GM21526 (cell line): ENCODE measurements around the gene CORO6.

Experiments
- ATAC-seq: cut with Tn5 transposase; IDR thresholded peaks from one replicate; pipeline ENCODE4 v1.9.1; 2021; ENCODE audit warnings: moderate library complexity; ENCODE audit not compliant: unreplicated experiment, low FRiP score

The CORO6 gene

GRCh38 chr17:29592850-29593551 lies 29.7 kb downstream of the CORO6 start, which contains the start of gene ANKRD13B:
Gene ANKRD13B (plus strand): TSS chr17:29593132. CDS start chr17:29593622, 490 bp downstream.
- ATAC-seq: no peak

GRCh38 chr17:29591737-29592608 lies 30.7 kb downstream of the CORO6 start:
- ATAC-seq: no peak

DNA sequence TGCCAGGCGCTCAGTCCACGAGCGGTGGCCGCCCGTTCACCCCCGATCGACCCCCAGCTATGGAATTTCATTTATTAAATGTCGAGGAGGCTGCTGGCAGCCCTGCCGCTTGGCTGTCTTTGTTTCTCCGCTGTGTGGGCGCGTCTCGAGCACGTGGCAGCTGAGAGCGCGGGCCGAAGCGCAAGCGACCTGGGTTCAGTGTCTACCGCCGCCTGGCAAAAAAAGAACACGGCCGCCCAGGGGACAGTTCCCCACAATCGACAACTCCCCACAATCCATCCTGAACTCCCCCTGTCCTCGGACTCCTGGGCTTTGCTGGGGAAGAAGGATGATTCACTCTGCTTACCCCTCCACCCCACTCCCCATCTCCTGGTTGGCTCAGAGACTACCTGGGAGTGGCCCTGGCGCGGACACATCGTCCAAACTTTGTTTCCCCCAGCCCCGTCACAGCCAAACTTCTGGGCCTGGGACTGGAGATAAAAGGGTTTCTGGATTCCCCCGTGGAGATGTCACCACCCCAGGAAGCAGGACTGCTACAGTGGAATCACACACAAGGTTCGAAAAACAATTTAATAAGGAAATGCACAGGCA lies 31.5 kb downstream of the CORO6 start:
- no peak for ATAC-seq

DNA sequence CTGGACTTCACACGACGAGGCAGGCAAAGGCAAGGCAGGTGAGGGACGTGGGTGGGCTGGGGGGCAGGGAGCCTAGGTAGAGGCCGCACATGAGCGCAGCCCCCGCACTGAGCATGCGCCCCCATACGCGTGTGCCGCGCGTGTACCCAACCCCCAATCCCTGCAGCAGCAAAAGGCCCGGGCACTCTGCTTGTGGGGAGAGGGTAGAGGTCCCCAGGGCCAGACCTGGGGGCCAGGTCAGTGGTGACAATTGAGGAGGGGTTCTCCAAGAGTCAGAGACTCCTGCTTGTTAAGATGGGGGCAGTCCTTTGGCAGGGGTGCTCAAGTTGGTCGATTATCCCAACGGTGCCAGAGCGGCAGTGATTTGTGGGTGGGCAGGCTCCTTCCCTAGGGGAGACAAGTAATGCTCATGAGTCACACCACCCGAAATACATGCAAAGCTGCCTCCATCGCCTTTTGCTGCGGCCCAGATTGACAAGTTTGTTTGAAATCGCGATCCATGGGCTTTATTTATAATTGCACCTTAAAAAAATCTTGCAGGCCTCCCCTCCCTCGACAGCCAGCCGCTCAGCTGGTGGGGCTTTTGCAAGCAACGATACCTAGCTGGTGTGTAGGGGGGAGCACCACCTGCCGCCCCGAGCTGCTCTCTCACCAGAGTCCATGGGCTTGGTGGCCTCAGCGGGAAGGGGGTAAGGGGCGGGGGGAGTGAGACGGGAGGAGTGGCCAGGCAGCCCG lies 32.1 kb downstream of the CORO6 start:
- ATAC-seq: no peak

- no peak for ATAC-seq
These were observed 32.9 kb downstream of the CORO6 start, which contains the start of gene GIT1 for GRCh38 chr17:29589524-29590410. Gene GIT1 (minus strand): TSS chr17:29589648. CDS start chr17:29589378, 270 bp downstream.

GRCh38 chr17:29588562-29589411 lies 33.9 kb downstream of the CORO6 start:
- no peak for ATAC-seq

- ATAC-seq: no peak
These were observed 34.6 kb downstream of the CORO6 start for GRCh38 chr17:29588017-29588561.

- no peak for ATAC-seq
These were observed 35.1 kb downstream of the CORO6 start for GRCh38 chr17:29587591-29587990.

DNA sequence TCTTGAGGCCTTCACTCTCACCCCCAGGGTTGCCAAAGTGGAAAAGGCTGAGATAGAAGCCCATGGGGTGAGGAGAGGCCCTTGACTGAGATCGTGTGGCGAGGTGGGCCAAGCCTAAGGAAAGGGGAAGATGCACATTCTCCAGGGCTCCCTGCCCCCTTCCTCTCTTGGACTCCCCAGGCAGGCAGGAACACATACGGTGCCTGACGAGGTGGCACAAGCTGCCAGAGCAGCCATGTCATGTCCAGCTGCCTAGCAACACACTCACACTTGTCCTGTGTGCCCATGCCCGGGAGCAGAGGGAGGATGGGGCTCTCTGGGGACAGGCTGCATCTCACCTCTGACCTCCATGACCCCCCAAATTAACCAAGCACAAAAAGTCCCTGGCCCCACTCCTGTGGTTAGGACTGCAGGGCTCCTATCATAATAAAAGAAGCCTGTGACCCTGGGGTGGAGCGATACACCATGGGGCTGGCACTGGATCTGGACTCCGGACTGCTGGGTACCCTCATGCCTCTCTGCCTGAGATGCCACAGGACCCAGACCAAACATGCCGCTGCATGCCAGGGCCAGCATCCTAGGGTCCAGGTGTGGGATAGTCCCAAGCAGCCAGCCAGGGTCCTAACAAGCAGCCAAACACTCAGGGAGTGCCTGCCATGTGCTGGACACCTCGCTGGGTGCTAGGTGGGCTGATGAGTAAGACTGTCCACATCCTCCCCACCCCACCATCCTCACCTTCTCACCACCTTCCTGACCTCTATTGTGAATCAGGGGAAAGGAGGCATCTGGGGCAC lies 35.8 kb downstream of the CORO6 start:
- ATAC-seq: no peak

GRCh38 chr17:29585080-29585751 lies 37.5 kb downstream of the CORO6 start:
- ATAC-seq: no peak

DNA sequence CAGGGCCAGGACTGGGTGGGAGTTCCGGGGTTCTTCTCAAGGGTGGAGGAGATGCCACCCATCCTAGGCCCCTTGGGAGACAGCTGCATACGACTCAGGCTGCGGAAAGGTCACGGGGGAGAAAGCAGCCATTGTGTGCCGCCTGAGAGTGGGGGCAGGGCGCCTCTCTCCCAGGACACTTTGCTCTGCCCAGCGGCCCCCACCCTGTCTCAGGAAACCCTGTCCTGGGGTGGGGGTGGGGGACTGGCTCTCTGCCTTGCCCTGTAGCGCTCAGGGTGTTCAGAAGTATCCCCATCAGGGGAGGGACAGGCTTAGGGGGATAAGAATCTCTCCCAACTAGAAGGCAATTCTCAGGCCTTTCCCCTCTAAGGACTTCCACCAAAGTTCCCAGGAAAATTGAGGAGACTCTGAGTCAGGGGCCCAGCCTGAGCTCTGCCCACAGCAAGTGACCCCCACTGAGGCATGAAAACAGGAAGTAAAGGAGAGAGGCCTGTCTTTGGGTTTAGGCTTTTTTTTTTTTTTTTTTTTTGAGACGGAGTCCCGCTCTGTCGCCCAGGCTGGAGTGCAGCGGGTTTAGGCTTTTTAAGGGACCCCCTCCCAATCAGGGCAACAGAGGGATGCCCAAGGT lies 38.1 kb downstream of the CORO6 start:
- no peak for ATAC-seq

- no peak for ATAC-seq
These were observed 39.1 kb downstream of the CORO6 start for GRCh38 chr17:29583324-29584248.

- no peak for ATAC-seq
These were observed 39.9 kb downstream of the CORO6 start for GRCh38 chr17:29582772-29583171.

GRCh38 chr17:29582254-29582765 lies 40.4 kb downstream of the CORO6 start:
- ATAC-seq: no peak

DNA sequence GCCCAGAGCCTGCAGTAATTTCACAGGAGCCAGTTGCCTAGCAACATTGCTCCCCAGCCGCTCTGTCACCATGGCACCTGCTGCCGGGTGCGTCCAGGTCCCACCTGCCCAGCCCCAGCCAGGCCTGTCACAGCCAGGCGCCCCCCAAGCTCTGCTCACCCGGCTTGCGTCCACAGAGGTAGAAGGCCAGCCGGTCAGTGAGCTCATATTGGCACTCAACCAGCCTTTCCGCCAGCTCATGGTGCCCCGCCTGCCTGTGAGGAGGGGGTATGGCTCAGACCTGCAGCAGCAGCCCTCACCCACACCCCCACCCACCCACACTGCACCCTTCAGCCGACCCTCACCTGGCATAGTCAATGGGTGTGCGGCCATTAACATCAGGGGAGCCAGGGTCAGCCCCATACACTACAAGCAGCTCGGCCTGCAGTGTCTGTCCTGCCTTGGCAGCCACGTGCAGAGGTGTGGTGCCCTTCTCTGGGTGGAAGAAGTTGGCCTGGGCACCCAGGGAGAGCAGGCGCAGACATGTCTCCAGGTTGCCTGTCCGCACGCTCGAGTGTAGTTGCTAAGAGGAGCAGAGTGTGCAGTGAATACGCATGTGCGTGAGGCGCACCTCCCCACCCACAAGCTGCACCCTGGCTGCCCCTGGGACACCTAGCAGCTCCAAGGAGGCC lies 41.0 kb downstream of the CORO6 start:
- no peak for ATAC-seq
